ENCODE results near the gene LRP5.

- TF ChIP-seq GATA2 (IDR thresholded peaks at IDR 0.05; ENCODE audit: low read depth, low read length) (no peak), GATA3 (IDR thresholded peaks at IDR 0.05; ENCODE audit: low read depth, low read length) (no peak)
Measured at GRCh38 chr11:68332186-68332585, 19.8 kb downstream of the LRP5 start.

Data from SH-SY5Y (cell line).